ENCODE data around the gene FBXO4. TPM values are rescaled to one million over a fixed set of nuclear protein-coding genes. Genes with fewer than 3 reads are reported as not detected.

FBXO4 gene
- total RNA-seq = 6.5 TPM

GRCh38 chr5:41924872-41925554, at the start of gene FBXO4:
Gene FBXO4 (plus strand): TSS chr5:41925281. CDS start chr5:41925310, 29 bp downstream.
- peak; percentile 87 for DNase-seq (ENCODE audit: low spot score)

GRCh38 chr5:41876678-41877077, 48.4 kb upstream of the FBXO4 start:
- DNase-seq (ENCODE audit: low spot score) = no peak

GRCh38 chr5:41877408-41877807, 47.7 kb upstream of the FBXO4 start:
- DNase-seq (ENCODE audit: low spot score) = no peak

GRCh38 chr5:41878173-41878572, 46.9 kb upstream of the FBXO4 start:
- DNase-seq (ENCODE audit: low spot score) = no peak

- DNase-seq (ENCODE audit: low spot score) = no peak
Observed at GRCh38 chr5:41878643-41879478, 46.2 kb upstream of the FBXO4 start.

GRCh38 chr5:41882765-41883164, 42.3 kb upstream of the FBXO4 start:
- no peak for DNase-seq (ENCODE audit: low spot score)

GRCh38 chr5:41883243-41883642, 41.8 kb upstream of the FBXO4 start:
- DNase-seq (ENCODE audit: low spot score) = no peak

- no peak for DNase-seq (ENCODE audit: low spot score)
Observed at GRCh38 chr5:41883936-41884335, 41.1 kb upstream of the FBXO4 start.

- no peak for DNase-seq (ENCODE audit: low spot score)
Observed at GRCh38 chr5:41885286-41885685, 39.8 kb upstream of the FBXO4 start.

GRCh38 chr5:41891066-41891707, 33.9 kb upstream of the FBXO4 start:
- no peak for DNase-seq (ENCODE audit: low spot score)

GRCh38 chr5:41892031-41892430, 33.0 kb upstream of the FBXO4 start:
- DNase-seq (ENCODE audit: low spot score) = no peak

GRCh38 chr5:41893074-41893851, 31.8 kb upstream of the FBXO4 start:
- DNase-seq (ENCODE audit: low spot score) = no peak

GRCh38 chr5:41896230-41896629, 28.9 kb upstream of the FBXO4 start:
- DNase-seq (ENCODE audit: low spot score) = no peak

- DNase-seq (ENCODE audit: low spot score) = no peak
Observed at GRCh38 chr5:41903382-41903891, 21.6 kb upstream of the FBXO4 start.

- peak; percentile 99 for DNase-seq (ENCODE audit: low spot score)
Observed at GRCh38 chr5:41903892-41904799, 20.9 kb upstream of the FBXO4 start, which contains the start of gene RIMOC1. Gene RIMOC1 (plus strand): TSS chr5:41904344. CDS start chr5:41904368, 24 bp downstream.

GRCh38 chr5:41906151-41906550, 18.9 kb upstream of the FBXO4 start:
- no peak for DNase-seq (ENCODE audit: low spot score)

- DNase-seq (ENCODE audit: low spot score) = no peak
Observed at GRCh38 chr5:41908374-41909079, 16.6 kb upstream of the FBXO4 start.

- no peak for DNase-seq (ENCODE audit: low spot score)
Observed at GRCh38 chr5:41918105-41918504, 7.0 kb upstream of the FBXO4 start.

GRCh38 chr5:41921166-41921565, 3.9 kb upstream of the FBXO4 start:
- no peak for DNase-seq (ENCODE audit: low spot score)

GRCh38 chr5:41921874-41922273, 3.2 kb upstream of the FBXO4 start:
- no peak for DNase-seq (ENCODE audit: low spot score)
